Psoas muscle (tissue), 8 donors: ENCODE measurements around the gene BANP. TPM values are rescaled to one million over a fixed set of nuclear protein-coding genes. Genes with fewer than 3 reads are reported as not detected.
"Not testable (repeated sequence)": the region's sequence is repeated elsewhere in the genome, so short reads cannot be mapped to it uniquely, and the experiment has no call there.

Source experiments
- ATAC-seq, 4 donors: fragments of 200-7000 bp; cut with Tn5 transposase; one replicate each; pipeline ENCODE4 v1.9.1; 2020; ENCODE audit warnings: moderate library complexity in 3 of 4, mild to moderate bottlenecking in 2 of 4
- DNase-seq, 2 donors: peaks; one replicate each; pipeline ENCODE4 v3.0.0-alpha.2; 2020
- H3K27ac ChIP-seq: fragments of 200-600 bp; one replicate; pipeline ENCODE4 v1.8.0; 2022
- H3K27me3 ChIP-seq, 3 donors: fragments of 200-600 bp in 1 of 3; one replicate each; pipeline versions ENCODE4 v1.6.1 to v1.8.0; 2013 to 2022; ENCODE audit warnings: low read length in 2 of 3, mild to moderate bottlenecking in 2 of 3, moderate library complexity in 1 of 3; ENCODE audit not compliant: insufficient read depth in 3 of 3
- H3K36me3 ChIP-seq, 2 donors: fragments of 200-600 bp in 1 of 2; one replicate each; pipeline versions ENCODE4 v1.6.1 to v1.8.0; 2013 to 2022; ENCODE audit warnings: low read depth in 1 of 2, mild to moderate bottlenecking in 1 of 2, moderate library complexity in 1 of 2; ENCODE audit not compliant: insufficient read depth in 1 of 2
- H3K4me1 ChIP-seq: fragments of 200-600 bp; one replicate; pipeline ENCODE4 v1.8.0; 2022
- H3K4me3 ChIP-seq: fragments of 200-600 bp; one replicate; pipeline ENCODE4 v1.8.0; 2022; ENCODE audit warnings: mild to moderate bottlenecking
- H3K9me3 ChIP-seq: fragments of 200-600 bp; one replicate; pipeline ENCODE4 v1.8.0; 2022
- WGBS, 3 donors: extraction: QIAGEN DNeasy Blood & Tissue Kit; methylation state at CpG; one replicate each; pipeline versions ENCODE4 v1.1.6 to v1.1.7; 2013; 5-methylcytosine and 5-hydroxymethylcytosine counted together
- intact Hi-C, 2 donors: fragments of 100-400 bp; cut with DNase I; formaldehyde crosslinking; loops; one replicate each; pipeline versions ENCODE4 v1.11.0 to v1.14.2; 2022
- polyA plus RNA-seq, 3 donors: library from polyadenylated mRNA; stranded (reverse); fragments of 200-250 nt; gene quantifications; one replicate each; pipeline ENCODE4 v1.2.3, GENCODE V29; 2013
- total RNA-seq, 4 donors: library from RNA; stranded (reverse); fragmentation: NEBNext Ultra II Directional in 2 of 4; extraction: Animal tissue kit (Norgen Biotek cat#: 25700) in 2 of 4; gene quantifications; one replicate each; pipeline versions ENCODE4 v1.2.1 to v1.2.4, GENCODE V29; 2021 to 2023
- TF ChIP-seq, protein P1 (sequence below): fragments of 200-600 bp; IDR thresholded peaks from one replicate; pipeline ENCODE4 v1.8.0; 2022; ENCODE audit warnings: antibody characterized with exemption
- donor health status: healthy with polysubstance abuse.
- donor health status: DM: no; HTN: no; CAD: no; lungs with moderate emphysema.
- donor health status: Bipolar disorder and iron deficiency.
- donor health status: healthy.
- donor health status: DM: yes; HTN: yes; CAD: no.
- donor health status: DM: no; HTN: no; CAD: no.
- donor health status: DM: no; HTN: no; CAD: no.
- donor health status: DM: yes; HTN: yes; CAD: no.

Gene BANP
- total and polyA plus RNA-seq, 7 donors, result 7.7 to 15.3 (median 14.2) TPM

DNA sequence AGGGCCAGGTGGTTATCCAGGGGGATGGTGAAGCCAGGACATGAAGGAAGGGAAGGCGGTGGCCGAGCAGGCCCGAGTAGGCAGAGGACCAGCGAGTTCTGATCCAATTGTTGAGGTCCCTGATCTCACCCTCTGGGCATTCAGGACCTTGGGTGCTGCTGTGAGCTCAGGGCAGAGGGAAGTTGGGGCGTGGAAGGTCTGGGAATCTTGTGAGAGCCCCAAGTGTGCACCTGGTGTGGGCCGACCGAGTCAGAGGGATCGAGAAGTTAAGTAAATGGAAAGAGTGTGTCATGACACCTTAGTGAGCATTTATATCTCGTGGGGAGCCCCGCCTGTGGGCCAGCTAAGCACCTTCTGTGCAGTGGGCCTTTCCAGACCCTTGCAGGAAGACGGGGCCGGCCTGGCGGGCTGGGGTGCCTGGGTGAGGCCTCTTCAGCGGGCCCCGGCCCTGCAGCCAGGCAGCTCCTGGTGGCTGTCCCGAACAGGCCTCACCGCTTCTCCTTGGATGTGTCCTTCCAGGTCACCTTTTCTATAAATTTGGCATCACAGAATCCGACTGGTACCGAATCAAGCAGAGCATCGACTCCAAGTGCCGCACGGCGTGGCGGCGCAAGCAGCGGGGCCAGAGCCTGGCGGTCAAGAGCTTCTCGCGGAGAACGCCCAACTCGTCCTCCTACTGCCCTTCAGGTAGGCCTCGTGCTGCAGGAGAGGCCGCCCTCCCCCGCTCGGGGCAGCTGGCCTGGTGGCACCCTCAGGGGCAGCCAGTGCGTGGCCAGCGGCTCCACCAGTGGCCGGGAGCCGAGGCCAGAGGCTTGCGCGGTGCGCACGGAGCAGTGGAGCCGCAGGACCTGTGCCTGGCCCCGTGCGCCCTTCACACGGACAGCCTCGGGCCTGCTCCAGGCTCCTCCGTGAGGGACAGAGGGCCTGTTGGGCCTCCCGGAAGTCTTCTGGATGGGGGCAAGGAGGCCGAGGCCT is 76.0 kb downstream of the BANP start:
- ATAC-seq (no peak), DNase-seq (no peak)
- Histone ChIP-seq H3K4me1 (no peaks in the 10 kb centered on the region), H3K36me3 (peaks cover 0 to 14% of the 10 kb centered on the region in 2 donors), H3K4me3 (no peak overlapping the region), H3K27ac (no peak overlapping the region), H3K27me3 (no peaks in the 10 kb centered on the region), H3K9me3 (no peaks in the 10 kb centered on the region)
- TF ChIP-seq, protein P1, sequence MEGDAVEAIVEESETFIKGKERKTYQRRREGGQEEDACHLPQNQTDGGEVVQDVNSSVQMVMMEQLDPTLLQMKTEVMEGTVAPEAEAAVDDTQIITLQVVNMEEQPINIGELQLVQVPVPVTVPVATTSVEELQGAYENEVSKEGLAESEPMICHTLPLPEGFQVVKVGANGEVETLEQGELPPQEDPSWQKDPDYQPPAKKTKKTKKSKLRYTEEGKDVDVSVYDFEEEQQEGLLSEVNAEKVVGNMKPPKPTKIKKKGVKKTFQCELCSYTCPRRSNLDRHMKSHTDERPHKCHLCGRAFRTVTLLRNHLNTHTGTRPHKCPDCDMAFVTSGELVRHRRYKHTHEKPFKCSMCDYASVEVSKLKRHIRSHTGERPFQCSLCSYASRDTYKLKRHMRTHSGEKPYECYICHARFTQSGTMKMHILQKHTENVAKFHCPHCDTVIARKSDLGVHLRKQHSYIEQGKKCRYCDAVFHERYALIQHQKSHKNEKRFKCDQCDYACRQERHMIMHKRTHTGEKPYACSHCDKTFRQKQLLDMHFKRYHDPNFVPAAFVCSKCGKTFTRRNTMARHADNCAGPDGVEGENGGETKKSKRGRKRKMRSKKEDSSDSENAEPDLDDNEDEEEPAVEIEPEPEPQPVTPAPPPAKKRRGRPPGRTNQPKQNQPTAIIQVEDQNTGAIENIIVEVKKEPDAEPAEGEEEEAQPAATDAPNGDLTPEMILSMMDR, result no peak
- 95 to 97% (median 97%) methylated on average over 48 to 51 of the region's 51 CpGs for WGBS, 3 donors
- intact Hi-C loops, result no loop called here

- DNase-seq, H3K27me3 ChIP-seq, ATAC-seq, H3K4me1 ChIP-seq, H3K9me3 ChIP-seq, H3K4me3 ChIP-seq, intact Hi-C loops, H3K27ac ChIP-seq: not testable (repeated sequence)
- H3K36me3 ChIP-seq, result peaks cover 0 to 14% of the 10 kb centered on the region in 2 donors
- WGBS, 3 donors, result 85 to 96% (median 87%) methylated on average over 13 of the region's 13 CpGs
These were observed 77.1 kb downstream of the BANP start for GRCh38 chr16:88028177-88028930.

DNA sequence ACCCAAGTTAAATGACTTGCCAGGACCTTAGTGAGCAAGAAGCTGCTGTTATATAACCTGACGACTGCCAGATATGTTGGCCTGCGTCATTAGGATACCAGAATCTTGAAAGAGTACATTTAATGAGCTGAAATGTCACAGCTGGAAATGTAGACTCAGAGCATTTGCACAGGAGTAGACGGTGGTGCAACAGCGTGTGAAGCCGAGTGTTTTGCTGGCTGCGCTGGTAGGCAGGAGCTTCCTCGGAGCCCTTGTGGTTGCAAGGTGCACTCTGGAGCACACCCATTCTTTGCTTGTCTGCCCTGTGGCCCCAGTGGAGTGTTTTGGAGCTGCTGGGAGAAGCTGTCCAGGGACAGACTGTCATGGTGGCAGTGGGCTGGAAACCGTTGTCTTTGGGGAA is 79.3 kb downstream of the BANP start:
- TF ChIP-seq, protein P1, result no peak
- Histone ChIP-seq H3K36me3 (peaks cover 0 to 25% of the 10 kb centered on the region in 2 donors), H3K27ac (no peak overlapping the region), H3K4me3 (no peak overlapping the region), H3K4me1 (no peaks in the 10 kb centered on the region), H3K27me3 (no peaks in the 10 kb centered on the region), H3K9me3 (no peaks in the 10 kb centered on the region)
- WGBS, 3 donors, result 94 to 98% (median 95%) methylated on average over 8 of the region's 8 CpGs
- intact Hi-C loops, result no loop called here
- DNase-seq, result no peak
- no peak for ATAC-seq

- H3K4me3 ChIP-seq, H3K4me1 ChIP-seq, ATAC-seq, intact Hi-C loops, H3K27me3 ChIP-seq, H3K9me3 ChIP-seq, H3K27ac ChIP-seq, DNase-seq: not testable (repeated sequence)
- H3K36me3 ChIP-seq, result peaks cover 0 to 29% of the 10 kb centered on the region in 2 donors
- 90 to 97% (median 95%) methylated on average over 9 of the region's 9 CpGs for WGBS, 3 donors
These were observed 79.7 kb downstream of the BANP start for GRCh38 chr16:88030961-88031360.

- 92% methylated on average over 27 to 30 of the region's 30 CpGs for WGBS, 3 donors
- H3K4me3 ChIP-seq, H3K4me1 ChIP-seq, H3K27me3 ChIP-seq, DNase-seq, intact Hi-C loops, H3K27ac ChIP-seq, ATAC-seq, H3K9me3 ChIP-seq: not testable (repeated sequence)
- peaks cover 0 to 39% of the 10 kb centered on the region in 2 donors for H3K36me3 ChIP-seq
These were observed 81.9 kb downstream of the BANP start for GRCh38 chr16:88033003-88033740.
